ENCODE data around the gene KCNIP4.

- TF ChIP-seq, protein P1, sequence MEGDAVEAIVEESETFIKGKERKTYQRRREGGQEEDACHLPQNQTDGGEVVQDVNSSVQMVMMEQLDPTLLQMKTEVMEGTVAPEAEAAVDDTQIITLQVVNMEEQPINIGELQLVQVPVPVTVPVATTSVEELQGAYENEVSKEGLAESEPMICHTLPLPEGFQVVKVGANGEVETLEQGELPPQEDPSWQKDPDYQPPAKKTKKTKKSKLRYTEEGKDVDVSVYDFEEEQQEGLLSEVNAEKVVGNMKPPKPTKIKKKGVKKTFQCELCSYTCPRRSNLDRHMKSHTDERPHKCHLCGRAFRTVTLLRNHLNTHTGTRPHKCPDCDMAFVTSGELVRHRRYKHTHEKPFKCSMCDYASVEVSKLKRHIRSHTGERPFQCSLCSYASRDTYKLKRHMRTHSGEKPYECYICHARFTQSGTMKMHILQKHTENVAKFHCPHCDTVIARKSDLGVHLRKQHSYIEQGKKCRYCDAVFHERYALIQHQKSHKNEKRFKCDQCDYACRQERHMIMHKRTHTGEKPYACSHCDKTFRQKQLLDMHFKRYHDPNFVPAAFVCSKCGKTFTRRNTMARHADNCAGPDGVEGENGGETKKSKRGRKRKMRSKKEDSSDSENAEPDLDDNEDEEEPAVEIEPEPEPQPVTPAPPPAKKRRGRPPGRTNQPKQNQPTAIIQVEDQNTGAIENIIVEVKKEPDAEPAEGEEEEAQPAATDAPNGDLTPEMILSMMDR (IDR thresholded peaks at IDR 0.05) = no peak
- no peak for TF ChIP-seq POLR2A (IDR thresholded peaks at IDR 0.05)
Measured at GRCh38 chr4:21005647-21006046, 942.9 kb downstream of the KCNIP4 start.
